ENCODE measurements around the gene CDHR5. TPM values are rescaled to one million over a fixed set of nuclear protein-coding genes. Genes with fewer than 3 reads are reported as not detected.

CDHR5 gene
- total RNA-seq, 1 donor from 2014 or later: not detected

- H3K27me3 Mint-ChIP-seq (ENCODE audit: unreplicated experiment): peaks cover 2% of the 10 kb centered on the region
- H3K9me3 Mint-ChIP-seq (ENCODE audit: unreplicated experiment): peaks cover 3% of the 10 kb centered on the region
- H3K36me3 Mint-ChIP-seq (ENCODE audit: unreplicated experiment): no peaks in the 10 kb centered on the region
- H3K4me3 Mint-ChIP-seq (ENCODE audit: unreplicated experiment): no peak overlapping the region
- no peaks in the 10 kb centered on the region for H3K4me1 Mint-ChIP-seq (ENCODE audit: low read depth, unreplicated experiment)
- H3K27ac Mint-ChIP-seq (ENCODE audit: unreplicated experiment): no peak overlapping the region
- DNase-seq: no peak
- TF ChIP-seq CTCF (IDR thresholded peaks at IDR 0.05; ENCODE audit: partially characterized antibody, unreplicated experiment): no peak
Observed at GRCh38 chr11:665062-665703, 40.4 kb upstream of the CDHR5 start.

GRCh38 chr11:662689-663274 lies 38.0 kb upstream of the CDHR5 start:
- Mint-ChIP-seq H3K36me3 (ENCODE audit: unreplicated experiment) (no peaks in the 10 kb centered on the region), H3K27me3 (ENCODE audit: unreplicated experiment) (peaks cover 2% of the 10 kb centered on the region), H3K9me3 (ENCODE audit: unreplicated experiment) (peaks cover 3% of the 10 kb centered on the region), H3K4me1 (ENCODE audit: low read depth, unreplicated experiment) (no peaks in the 10 kb centered on the region), H3K27ac (ENCODE audit: unreplicated experiment) (peak overlapping the region; percentile 8), H3K4me3 (ENCODE audit: unreplicated experiment) (no peak overlapping the region)
- TF ChIP-seq CTCF (IDR thresholded peaks at IDR 0.05; ENCODE audit: partially characterized antibody, unreplicated experiment): peak; percentile 69
- peak; percentile 66 for DNase-seq

- Mint-ChIP-seq H3K4me1 (ENCODE audit: low read depth, unreplicated experiment) (no peaks in the 10 kb centered on the region), H3K27ac (ENCODE audit: unreplicated experiment) (no peak overlapping the region), H3K4me3 (ENCODE audit: unreplicated experiment) (no peak overlapping the region), H3K27me3 (ENCODE audit: unreplicated experiment) (peaks cover 2% of the 10 kb centered on the region), H3K9me3 (ENCODE audit: unreplicated experiment) (peaks cover 3% of the 10 kb centered on the region), H3K36me3 (ENCODE audit: unreplicated experiment) (no peaks in the 10 kb centered on the region)
- no peak for TF ChIP-seq CTCF (IDR thresholded peaks at IDR 0.05; ENCODE audit: partially characterized antibody, unreplicated experiment)
- no peak for DNase-seq
Observed at GRCh38 chr11:660681-661444, 36.1 kb upstream of the CDHR5 start.

- Mint-ChIP-seq H3K27me3 (ENCODE audit: unreplicated experiment) (peaks cover under 1% of the 10 kb centered on the region), H3K27ac (ENCODE audit: unreplicated experiment) (no peak overlapping the region)
Observed at GRCh38 chr11:660281-660680, 35.5 kb upstream of the CDHR5 start.

More at GRCh38 chr11:660281-660680, 35.5 kb upstream of the CDHR5 start:
- Mint-ChIP-seq H3K36me3 (ENCODE audit: unreplicated experiment) (no peaks in the 10 kb centered on the region), H3K4me3 (ENCODE audit: unreplicated experiment) (no peak overlapping the region), H3K9me3 (ENCODE audit: unreplicated experiment) (peaks cover under 1% of the 10 kb centered on the region), H3K4me1 (ENCODE audit: low read depth, unreplicated experiment) (no peaks in the 10 kb centered on the region)
- no peak for TF ChIP-seq CTCF (IDR thresholded peaks at IDR 0.05; ENCODE audit: partially characterized antibody, unreplicated experiment)
- no peak for DNase-seq

All from glutamatergic neuron (in vitro differentiated cells).